ENCODE measurements around the gene CERS6. TPM values are rescaled to one million over a fixed set of nuclear protein-coding genes. Genes with fewer than 3 reads are reported as not detected.

CERS6 gene
- total and polyA plus RNA-seq, 2 of the 8 experiments (the other 6 are each of a cell fraction or from before 2014, with no cell fraction given): 6.8 to 28.2 TPM

DNA sequence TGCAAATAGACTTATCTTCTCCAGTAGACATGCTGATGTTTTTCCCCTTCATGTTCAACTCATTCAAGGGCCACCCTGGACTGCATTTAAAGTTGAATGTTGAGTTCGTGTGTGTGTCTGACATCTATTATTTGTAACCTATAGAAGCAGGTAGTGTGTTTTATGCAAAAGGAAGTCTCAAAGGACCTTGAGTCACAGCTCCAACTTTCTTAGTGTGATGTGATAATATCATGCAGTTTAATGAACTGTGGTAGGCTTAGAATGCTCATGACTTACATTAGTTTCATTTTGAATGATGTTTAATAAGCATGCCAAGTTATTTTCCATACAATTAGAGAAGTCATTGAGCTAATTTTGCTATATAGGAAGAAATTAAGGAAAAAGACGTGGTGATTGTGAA is 67.9 kb downstream of the CERS6 start:
- no peak overlapping the region for H3K4me2 ChIP-seq (ENCODE audit: insufficient read depth in 1 of 2, low read depth in 2 of 2, low read length in 2 of 2)
- H2AFZ ChIP-seq (ENCODE audit: low read length): no peak overlapping the region
- no peaks in the 10 kb centered on the region for H3K23me2 ChIP-seq (ENCODE audit: low read depth, low read length)
- no peaks in the 10 kb centered on the region; the same call in none of the 2 replicates for H3K79me1 ChIP-seq (ENCODE audit: low read depth, low read length)
- H4K8ac ChIP-seq (ENCODE audit: extremely low read depth, insufficient read depth, low read length): no peak overlapping the region
- no peak overlapping the region for H2BK12ac ChIP-seq (ENCODE audit: low read depth, low read length)
- no peak overlapping the region for H3K23ac ChIP-seq (ENCODE audit: insufficient read length)
- ChIA-PET CTCF (ENCODE audit: partially characterized antibody) (interaction anchor here (0.8 to 1.6 kb wide), 8 partner anchors 17 to 176 kb away, joined by 3 to 4 read pairs (median 4); no protein-coding TSS in a partner anchor), POLR2A (ENCODE audit: partially characterized antibody) (interaction anchor here (1.0 kb wide), 1 partner anchor 163 kb away, joined by 4 read pairs; no protein-coding TSS in a partner anchor)
- no peak overlapping the region for H3K56ac ChIP-seq (replicated peaks; ENCODE audit: insufficient read length, low read depth, low read length)
- no peak overlapping the region for H2AK5ac ChIP-seq (ENCODE audit: low read depth, low read length)
- DNase-seq (ENCODE audit: low read depth in 1 of 2, low spot score in 2 of 2) (no peak), FAIRE-seq (no peak)
- no peak overlapping the region for H3K18ac ChIP-seq (ENCODE audit: extremely low read depth, low read length)
- H3K9ac ChIP-seq (replicated peaks in 1 of 4; ENCODE audit: extremely low read depth in 1 of 4, low read depth in 3 of 4, low read length in 3 of 4): no peak overlapping the region
- H2BK20ac ChIP-seq (ENCODE audit: low read length): no peak overlapping the region
- 86% methylated on average over 2 of the region's 2 CpGs; no CpG with 5 or more reads in 1 of the 2 experiments for WGBS, 2 experiments (ENCODE audit: extremely low coverage in 1 of 2, insufficient coverage in 1 of 2, insufficient read length in 1 of 2, insufficient replicate concordance in 2 of 2, low coverage in 1 of 2, low lambda C conversion rate in 2 of 2, missing lambda C conversion rate in 1 of 2)
- no peak overlapping the region for H2BK5ac ChIP-seq (ENCODE audit: low read depth, low read length)
- H3K4me3 ChIP-seq (ENCODE audit: extremely low read depth in 1 of 4, insufficient read depth in 2 of 4, low read depth in 3 of 4, low read length in 4 of 4): no peak overlapping the region
- no peak overlapping the region for H2BK15ac ChIP-seq (ENCODE audit: low read length)
- H4K91ac ChIP-seq (replicated peaks; ENCODE audit: insufficient read length, low read length): no peak overlapping the region
- peaks cover 0 to 12% (median 6%) of the 10 kb centered on the region in 4 experiments; a peak in 4 of 7 replicates for H3K4me1 ChIP-seq (replicated peaks in 1 of 4; ENCODE audit: control insufficient read depth in 3 of 4, insufficient read depth in 4 of 4, low read length in 3 of 4)
- peaks cover 2 to 91% of the 10 kb centered on the region in 2 experiments; a peak in 3 of 4 replicates for H3K79me2 ChIP-seq (ENCODE audit: control insufficient read depth in 1 of 2, insufficient read depth in 2 of 2, low read length in 2 of 2)
- no peak overlapping the region for H3K14ac ChIP-seq (ENCODE audit: insufficient read length)
- H3K27ac ChIP-seq (ENCODE audit: low read depth, low read length): no peak overlapping the region
- no peaks in the 10 kb centered on the region for H3K36me3 ChIP-seq (ENCODE audit: control insufficient read depth in 2 of 4, insufficient read depth in 4 of 4, low read length in 3 of 4)
- peaks cover 2 to 3% of the 10 kb centered on the region in 2 experiments for H4K20me1 ChIP-seq (replicated peaks in 1 of 2; ENCODE audit: control insufficient read depth in 1 of 2, insufficient read depth in 2 of 2, low read length in 2 of 2)
- H3K9me3 ChIP-seq (ENCODE audit: insufficient read depth in 2 of 2, low read depth in 1 of 2, low read length in 1 of 2): no peaks in the 10 kb centered on the region
- H2BK120ac ChIP-seq (replicated peaks; ENCODE audit: low read depth, low read length): no peak overlapping the region
- peaks cover 0 to 1% (median 0%) of the 10 kb centered on the region in 4 experiments; a peak in 1 of 7 replicates for H3K27me3 ChIP-seq (replicated peaks in 1 of 4; ENCODE audit: control insufficient read depth in 3 of 4, extremely low read depth in 1 of 4, insufficient read depth in 3 of 4, low read length in 3 of 4)
- no peak overlapping the region for H3K4ac ChIP-seq (replicated peaks; ENCODE audit: insufficient read length, low read depth, low read length)
- H4K5ac ChIP-seq (ENCODE audit: insufficient read length, low read depth, low read length): no peak overlapping the region
- TF ChIP-seq SIN3A (conservative IDR thresholded peaks at IDR 0.05 in 1 of 2, IDR thresholded peaks at IDR 0.05 in 1 of 2; ENCODE audit: low read depth in 1 of 2, low read length in 2 of 2): no peak
- TF ChIP-seq, protein P1, sequence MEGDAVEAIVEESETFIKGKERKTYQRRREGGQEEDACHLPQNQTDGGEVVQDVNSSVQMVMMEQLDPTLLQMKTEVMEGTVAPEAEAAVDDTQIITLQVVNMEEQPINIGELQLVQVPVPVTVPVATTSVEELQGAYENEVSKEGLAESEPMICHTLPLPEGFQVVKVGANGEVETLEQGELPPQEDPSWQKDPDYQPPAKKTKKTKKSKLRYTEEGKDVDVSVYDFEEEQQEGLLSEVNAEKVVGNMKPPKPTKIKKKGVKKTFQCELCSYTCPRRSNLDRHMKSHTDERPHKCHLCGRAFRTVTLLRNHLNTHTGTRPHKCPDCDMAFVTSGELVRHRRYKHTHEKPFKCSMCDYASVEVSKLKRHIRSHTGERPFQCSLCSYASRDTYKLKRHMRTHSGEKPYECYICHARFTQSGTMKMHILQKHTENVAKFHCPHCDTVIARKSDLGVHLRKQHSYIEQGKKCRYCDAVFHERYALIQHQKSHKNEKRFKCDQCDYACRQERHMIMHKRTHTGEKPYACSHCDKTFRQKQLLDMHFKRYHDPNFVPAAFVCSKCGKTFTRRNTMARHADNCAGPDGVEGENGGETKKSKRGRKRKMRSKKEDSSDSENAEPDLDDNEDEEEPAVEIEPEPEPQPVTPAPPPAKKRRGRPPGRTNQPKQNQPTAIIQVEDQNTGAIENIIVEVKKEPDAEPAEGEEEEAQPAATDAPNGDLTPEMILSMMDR (IDR thresholded peaks at IDR 0.05; ENCODE audit: control extremely low read depth in 1 of 3, insufficient read depth in 1 of 3, low read depth in 1 of 3, low read length in 3 of 3): no peak
- TF ChIP-seq KDM1A (IDR thresholded peaks at IDR 0.05; ENCODE audit: borderline replicate concordance, low read length): no peak
- TF ChIP-seq CEBPB (IDR thresholded peaks at IDR 0.05; ENCODE audit: low read depth, low read length): no peak
- TF ChIP-seq ZNF274 (IDR thresholded peaks at IDR 0.05; ENCODE audit: borderline replicate concordance, extremely low read depth, low read length): no peak
- no peak for TF ChIP-seq SIX5 (IDR thresholded peaks at IDR 0.05; ENCODE audit: low read depth, low read length)
- TF ChIP-seq TBP (IDR thresholded peaks at IDR 0.05; ENCODE audit: low read depth, low read length): no peak
- TF ChIP-seq POU5F1 (IDR thresholded peaks at IDR 0.05; ENCODE audit: low read depth, low read length): no peak
- TF ChIP-seq CREB1 (IDR thresholded peaks at IDR 0.05): no peak
- TF ChIP-seq MAFK (IDR thresholded peaks at IDR 0.05; ENCODE audit: low read depth, low read length): no peak
- no peak for TF ChIP-seq RAD21 (IDR thresholded peaks at IDR 0.05 in 1 of 2, conservative IDR thresholded peaks at IDR 0.05 in 1 of 2; ENCODE audit: low read depth in 2 of 2, low read length in 2 of 2)
- TF ChIP-seq POLR2A (IDR thresholded peaks at IDR 0.05; ENCODE audit: control extremely low read depth in 1 of 2, low read depth in 2 of 2, low read length in 2 of 2): no peak
